Amniotic stem cell (primary cell): ENCODE results near the gene CASR.
"Not testable (repeated sequence)": the region's sequence is repeated elsewhere in the genome, so short reads cannot be mapped to it uniquely, and the experiment has no call there.

Experiments used
- DNase-seq: peaks from one replicate; lab custom pipeline; 2025; lab: John Stamatoyannopoulos, UW

CASR gene

GRCh38 chr3:122183521-122183892 is at the start of gene CASR:
CASR (plus strand) TSS chr3:122183668; CDS start chr3:122254190, 70,522 bp downstream.
- no peak for DNase-seq

- no peak for DNase-seq
Measured at GRCh38 chr3:122146466-122146865, 37.0 kb upstream of the CASR start.

- no peak for DNase-seq
Measured at GRCh38 chr3:122148941-122149627, 34.4 kb upstream of the CASR start.

GRCh38 chr3:122151480-122151879 is 32.0 kb upstream of the CASR start:
- no peak for DNase-seq

GRCh38 chr3:122164983-122165382 is 18.5 kb upstream of the CASR start:
- not testable (repeated sequence) for DNase-seq

- DNase-seq, result no peak
Measured at GRCh38 chr3:122167630-122168029, 15.8 kb upstream of the CASR start.

- no peak for DNase-seq
Measured at GRCh38 chr3:122168044-122168443, 15.4 kb upstream of the CASR start.

- DNase-seq, result no peak
Measured at GRCh38 chr3:122169911-122170310, 13.6 kb upstream of the CASR start.

GRCh38 chr3:122171361-122171760 is 12.1 kb upstream of the CASR start:
- DNase-seq, result not testable (repeated sequence)

- no peak for DNase-seq
Measured at GRCh38 chr3:122178711-122179110, 4.8 kb upstream of the CASR start.

- no peak for DNase-seq
Measured at GRCh38 chr3:122183893-122184590, 574 bp downstream of the CASR start.

- no peak for DNase-seq
Measured at GRCh38 chr3:122184591-122184929, 1.1 kb downstream of the CASR start.

GRCh38 chr3:122186372-122186771 is 2.9 kb downstream of the CASR start:
- no peak for DNase-seq

- no peak for DNase-seq
Measured at GRCh38 chr3:122188737-122189136, 5.3 kb downstream of the CASR start.

- DNase-seq, result no peak
Measured at GRCh38 chr3:122189357-122189756, 5.9 kb downstream of the CASR start.

GRCh38 chr3:122190525-122190924 is 7.1 kb downstream of the CASR start:
- no peak for DNase-seq

GRCh38 chr3:122198966-122199365 is 15.5 kb downstream of the CASR start:
- no peak for DNase-seq

GRCh38 chr3:122199552-122199951 is 16.1 kb downstream of the CASR start:
- DNase-seq, result no peak

GRCh38 chr3:122200661-122201060 is 17.2 kb downstream of the CASR start:
- DNase-seq, result no peak

GRCh38 chr3:122201476-122201875 is 18.0 kb downstream of the CASR start:
- DNase-seq, result not testable (repeated sequence)

GRCh38 chr3:122208579-122208978 is 25.1 kb downstream of the CASR start:
- no peak for DNase-seq

GRCh38 chr3:122213650-122214049 is 30.2 kb downstream of the CASR start:
- DNase-seq, result no peak

GRCh38 chr3:122214711-122215110 is 31.2 kb downstream of the CASR start:
- no peak for DNase-seq
